Occipital lobe (tissue), 2 donors: Measurements from ENCODE around the gene RACGAP1. TPM values are rescaled to one million over a fixed set of nuclear protein-coding genes. Genes with fewer than 3 reads are reported as not detected.

Experiments
- DNase-seq: peaks from one replicate; lab custom pipeline; 2025; lab: John Stamatoyannopoulos, UW
- total RNA-seq: library from RNA; depleted of rRNA; stranded (reverse); fragments of >200 nt; gene quantifications from one replicate; pipeline ENCODE4 v1.2.3, GENCODE V29; 2014

RACGAP1 gene
- total RNA-seq, 1 donor from 2014 or later: 22.0 TPM

DNA sequence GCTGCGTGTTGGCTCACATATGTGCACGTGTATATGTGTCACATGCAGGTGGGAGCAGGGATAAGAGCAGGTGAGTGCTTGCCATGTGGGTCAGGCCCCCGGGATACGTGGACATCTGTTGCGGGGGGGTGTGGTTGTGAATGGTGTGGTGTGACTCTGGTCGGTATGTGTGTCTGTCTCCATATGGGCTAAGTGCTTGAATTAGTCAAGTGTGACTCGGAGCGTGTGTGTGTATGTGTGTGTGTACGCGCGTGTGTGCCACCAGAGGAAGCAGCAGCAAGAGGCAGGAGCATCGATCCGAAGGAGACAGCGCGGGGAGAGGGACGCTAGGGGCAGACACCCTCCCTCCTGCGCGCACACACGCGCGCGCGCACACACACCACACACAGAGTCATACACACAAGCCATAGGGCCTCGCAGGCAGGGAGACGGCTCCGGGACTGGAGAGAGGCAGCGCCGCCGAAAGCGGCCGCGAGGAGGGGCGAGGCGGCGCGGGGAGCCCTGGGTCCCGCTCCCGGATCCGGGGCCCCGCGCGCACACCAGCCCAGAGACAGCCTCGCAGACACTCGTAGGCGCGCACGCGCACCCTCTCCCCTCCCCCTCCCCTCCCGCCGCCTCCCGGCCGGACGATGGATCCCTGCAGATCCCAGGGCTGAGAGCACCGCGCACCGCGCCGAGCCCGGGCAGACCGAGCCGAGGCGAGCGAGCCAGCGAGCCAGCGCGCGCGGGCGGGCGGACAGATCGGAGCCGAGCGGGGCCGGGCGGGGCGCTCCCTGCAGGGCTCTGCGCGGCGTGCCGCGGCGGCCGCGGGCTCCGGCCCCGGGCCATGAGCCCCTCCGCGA is 31.9 kb upstream of the RACGAP1 start, which contains the start of gene ASIC1:
TSS of gene ASIC1 (plus strand) at position 597 of the 842 bp plus-strand sequence. CDS start 1,171 bp downstream, outside the sequence.
- DNase-seq: peak; percentile 77

DNA sequence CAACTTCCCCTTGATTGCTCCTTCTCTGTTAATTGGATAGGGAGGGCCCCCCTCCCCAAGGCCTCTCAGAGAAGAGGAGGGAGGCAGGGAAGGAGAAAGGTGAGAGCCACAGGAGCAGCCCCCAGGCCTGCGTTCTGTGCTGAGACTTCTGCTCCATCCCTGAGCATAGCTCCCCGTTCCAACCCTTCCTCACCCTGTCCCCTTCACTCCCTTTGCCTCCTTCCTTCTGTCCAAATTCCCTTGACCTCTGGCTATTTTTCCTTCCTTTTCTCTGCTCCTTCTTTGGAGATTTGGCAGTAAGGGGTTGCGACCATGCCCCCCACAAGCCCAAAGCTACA is 31.3 kb upstream of the RACGAP1 start:
- no peak for DNase-seq

DNA sequence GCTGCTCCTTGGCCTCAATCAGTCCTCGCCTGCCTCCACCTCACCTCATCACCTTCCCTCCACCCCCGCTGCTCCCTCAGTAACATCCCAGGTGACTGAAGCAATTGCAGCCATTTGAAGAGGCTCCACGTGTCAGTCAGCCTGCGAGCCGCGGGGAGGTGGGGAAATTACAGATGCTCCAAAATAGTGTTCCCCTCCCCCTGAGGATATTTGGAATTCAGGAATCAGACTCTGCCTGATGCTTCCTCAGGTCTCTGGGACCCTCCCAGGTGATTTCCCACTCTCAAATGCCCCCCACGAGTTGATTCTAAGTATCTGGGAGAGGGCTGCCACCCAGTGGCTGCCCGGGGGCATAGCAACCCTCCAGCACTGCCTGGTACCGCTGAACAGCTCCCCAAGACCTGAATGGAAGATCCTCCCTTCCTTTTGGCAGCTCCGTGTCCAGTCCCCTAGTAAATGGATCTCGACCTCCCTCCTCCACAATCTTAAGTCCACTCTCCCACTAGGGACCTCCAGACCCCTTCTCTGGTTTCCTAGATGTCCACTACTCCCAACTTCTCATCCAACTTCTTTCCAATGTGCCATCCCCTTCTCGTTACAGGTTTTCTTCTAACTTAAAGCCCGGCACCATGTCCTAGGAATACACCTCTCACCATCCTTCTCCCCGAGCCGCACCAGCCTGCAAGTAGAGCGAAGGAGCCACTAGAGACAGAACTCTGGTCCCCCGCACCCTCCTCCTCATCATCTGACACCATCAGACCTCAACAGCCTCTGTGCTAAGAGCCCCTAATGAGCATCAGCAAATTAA is 30.7 kb upstream of the RACGAP1 start:
- DNase-seq: peak; percentile 34

DNA sequence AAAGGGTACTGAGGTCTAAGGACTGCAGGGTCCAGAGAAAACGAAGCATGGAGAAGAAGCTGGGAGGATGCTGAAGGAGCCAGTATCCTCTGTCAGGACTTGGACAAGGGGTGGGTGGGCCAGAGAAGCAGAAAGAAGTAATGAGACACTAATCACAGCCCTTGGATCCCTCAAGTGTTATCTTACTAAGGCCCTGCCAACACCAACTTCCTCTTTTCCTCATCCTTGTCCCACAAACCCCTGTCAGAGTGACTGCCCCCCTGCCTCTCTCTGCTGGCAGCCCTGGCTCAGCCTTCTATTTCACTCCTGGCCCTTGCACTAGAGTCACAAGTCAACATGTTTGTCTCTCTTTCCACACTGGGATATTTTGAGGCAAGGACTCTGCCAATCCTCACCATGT is 28.3 kb upstream of the RACGAP1 start:
- DNase-seq: no peak

DNA sequence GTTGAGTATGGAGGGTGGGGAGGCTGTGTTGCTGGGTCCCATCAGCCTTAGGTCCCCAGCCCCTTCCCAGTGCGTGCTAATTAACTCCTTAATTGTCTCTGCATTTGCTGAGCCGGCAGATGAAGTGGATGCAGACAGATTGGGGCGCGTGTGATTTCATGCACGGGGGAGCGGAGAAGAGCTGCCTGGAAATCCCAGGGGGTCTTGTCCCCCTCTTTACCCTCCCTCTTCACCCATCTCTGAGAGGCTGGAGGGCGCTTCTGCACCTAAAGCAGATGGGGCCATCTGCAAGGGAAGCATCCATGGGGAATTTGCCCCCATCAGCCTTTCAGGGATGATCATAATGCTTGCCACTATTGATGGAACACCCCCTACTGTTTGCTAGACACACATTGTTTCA is 27.7 kb upstream of the RACGAP1 start:
- DNase-seq: no peak

DNA sequence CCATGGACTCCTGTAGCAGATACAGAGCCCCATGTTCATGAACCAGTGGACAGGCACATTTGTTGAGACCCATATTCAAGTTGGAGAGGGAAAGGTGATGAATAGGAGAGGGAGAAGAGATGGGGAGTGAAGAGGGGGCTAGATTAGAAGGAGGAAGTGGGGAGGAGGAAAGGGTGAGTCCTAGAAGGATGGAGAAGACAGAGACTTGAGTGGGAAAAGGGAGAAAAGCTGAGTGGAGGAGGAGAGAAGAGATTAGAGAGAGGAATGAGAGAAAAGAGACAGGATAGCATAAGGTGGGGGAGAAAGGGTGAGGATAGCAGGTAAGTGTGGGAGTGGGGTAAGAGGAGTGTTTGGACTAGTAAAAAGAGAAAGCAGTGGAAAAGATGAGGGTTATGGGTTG is 27.2 kb upstream of the RACGAP1 start:
- DNase-seq: no peak

DNA sequence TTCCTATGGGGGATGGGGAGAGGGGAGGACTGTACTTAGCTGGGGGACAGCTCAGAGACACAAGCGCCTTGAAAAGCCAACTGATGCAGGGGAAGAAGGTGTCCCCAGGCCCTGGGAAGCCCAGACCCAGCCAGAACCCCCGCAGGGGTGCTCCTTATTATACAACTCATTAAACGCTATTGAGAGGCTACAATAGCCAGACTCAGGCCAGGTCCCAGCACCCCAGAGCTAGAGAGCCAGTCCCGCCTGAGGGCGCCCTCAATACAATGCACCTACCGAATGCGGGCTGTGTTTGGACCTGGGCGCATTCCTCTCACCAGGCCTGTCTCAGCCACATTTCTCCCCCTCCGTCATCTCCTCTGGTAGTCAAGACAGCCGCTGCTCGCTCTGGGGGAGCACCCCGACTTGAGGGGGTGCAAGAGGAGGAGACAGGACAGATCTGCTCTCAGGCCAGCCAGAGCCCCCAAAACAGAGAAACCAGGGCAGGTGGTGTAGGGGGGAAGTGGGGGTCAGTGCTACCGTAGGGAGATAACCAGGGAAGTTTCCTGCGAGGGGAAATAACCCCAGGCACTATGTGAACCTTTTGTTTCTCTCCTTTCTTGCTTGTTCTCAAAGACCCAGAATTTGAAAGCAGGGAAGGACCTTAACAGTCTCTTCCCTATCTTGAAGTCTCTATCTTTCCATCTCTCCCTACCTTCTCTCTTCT is 26.0 kb upstream of the RACGAP1 start:
- no peak for DNase-seq

DNA sequence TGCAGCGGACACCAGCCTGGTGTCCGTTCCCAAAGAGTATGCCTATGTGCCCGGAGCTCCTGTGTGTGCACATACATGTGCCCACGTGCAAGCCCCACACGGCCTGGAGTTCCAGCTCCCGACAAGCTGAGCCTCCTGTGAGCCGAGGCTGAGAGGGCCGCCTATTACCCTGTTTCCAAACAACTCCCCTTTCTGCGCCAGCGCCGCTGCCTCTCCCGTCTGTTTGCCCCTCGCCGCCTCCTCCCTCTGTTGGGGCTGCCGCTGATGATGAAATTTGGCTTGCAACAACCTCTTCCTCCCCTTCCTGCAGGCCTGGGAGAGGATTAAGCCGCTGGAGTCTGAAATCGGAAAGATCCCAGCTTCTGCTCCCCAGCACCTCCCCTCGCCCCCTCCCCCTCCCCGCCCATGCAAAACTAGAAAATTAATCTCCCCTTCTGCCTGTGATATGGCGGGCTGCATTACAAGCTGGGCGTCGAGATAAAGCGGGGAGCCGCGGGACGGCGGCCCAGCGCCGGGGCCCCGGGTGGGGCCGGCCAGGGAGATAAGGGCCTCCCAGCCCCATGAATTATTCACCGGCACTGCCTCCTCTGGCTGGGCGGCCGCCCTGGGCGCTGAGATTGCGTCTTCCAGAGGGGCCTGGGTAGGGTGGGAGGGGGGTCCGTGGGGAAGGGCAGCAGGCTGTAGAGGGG is 25.3 kb upstream of the RACGAP1 start:
- no peak for DNase-seq

DNA sequence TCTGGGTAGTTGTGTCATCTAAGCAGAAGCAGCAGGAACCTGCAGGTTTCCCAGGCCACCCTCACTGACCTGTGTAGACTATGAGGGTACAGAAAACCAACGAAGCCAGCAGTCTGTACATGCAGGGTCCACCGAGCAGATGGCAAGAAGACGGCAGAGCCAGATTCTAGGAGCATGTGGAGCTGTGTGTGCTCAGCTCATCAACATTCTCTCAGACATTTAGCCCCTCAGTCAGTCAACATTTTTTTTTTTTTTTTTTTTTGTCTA is 24.8 kb upstream of the RACGAP1 start:
- DNase-seq: no peak

DNA sequence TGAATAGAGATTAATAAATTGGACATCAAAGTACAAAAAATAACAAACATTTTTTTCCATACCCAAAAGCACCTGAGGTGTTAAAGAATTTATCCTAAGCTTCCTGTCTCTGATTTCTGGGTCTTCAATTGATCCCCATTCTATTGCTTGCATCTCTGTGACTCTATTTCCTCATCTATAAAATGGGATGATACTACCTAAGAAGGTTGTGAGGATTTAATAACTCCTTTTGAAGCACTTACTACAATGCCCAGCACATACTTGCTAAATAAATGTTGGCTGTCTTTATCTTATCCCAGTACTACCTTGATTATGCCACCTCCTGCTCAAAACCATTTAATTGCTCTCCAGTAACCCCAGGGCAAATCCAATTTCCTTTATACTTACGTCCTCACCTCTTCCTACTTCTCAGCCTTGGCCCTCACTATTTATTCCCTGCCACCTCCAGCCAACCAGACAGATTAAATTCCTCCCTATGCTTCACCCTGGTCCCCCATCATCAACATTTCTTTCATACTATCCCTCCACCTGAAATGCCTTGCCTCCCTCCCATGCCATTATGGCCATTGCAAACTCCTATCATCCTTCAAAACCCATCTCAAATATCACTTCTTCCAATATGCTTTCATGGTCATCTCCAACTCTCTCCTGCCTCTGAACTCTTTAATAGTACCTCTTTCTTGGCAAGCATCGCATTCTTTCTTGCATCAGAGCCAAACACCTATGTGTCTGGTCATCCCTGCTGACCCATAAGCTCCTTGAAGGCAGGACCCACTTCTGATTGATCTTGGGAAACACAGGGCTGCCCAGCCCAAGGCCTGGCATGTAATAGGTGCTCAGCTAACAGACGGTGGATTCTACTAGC is 24.2 kb upstream of the RACGAP1 start:
- DNase-seq: no peak

DNA sequence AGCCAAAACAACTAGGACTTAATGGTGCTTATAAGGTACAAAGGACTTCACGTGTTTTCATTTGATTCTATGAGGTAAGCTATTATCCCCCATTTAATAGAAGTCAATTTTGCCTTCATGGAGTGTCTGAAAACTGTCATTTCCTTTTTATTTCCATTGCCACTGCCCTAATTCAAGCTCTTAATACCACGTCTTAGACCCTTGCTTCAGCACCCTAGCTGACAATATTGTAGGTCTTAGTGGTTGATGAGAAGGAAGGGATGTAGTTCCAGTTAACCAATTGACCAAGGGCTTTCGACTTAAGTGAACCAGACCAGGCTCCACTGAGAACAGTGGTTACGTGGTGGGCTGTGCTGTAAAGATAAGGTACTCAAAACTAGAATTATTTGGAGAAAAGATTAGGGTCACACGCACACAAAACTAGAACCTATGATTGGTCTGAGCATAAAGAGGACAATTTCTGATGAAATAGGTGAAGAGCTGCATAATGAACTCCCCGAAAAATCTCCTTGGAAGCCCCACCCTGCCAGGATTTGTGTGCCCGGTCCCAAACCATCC is 22.5 kb upstream of the RACGAP1 start:
- no peak for DNase-seq

DNA sequence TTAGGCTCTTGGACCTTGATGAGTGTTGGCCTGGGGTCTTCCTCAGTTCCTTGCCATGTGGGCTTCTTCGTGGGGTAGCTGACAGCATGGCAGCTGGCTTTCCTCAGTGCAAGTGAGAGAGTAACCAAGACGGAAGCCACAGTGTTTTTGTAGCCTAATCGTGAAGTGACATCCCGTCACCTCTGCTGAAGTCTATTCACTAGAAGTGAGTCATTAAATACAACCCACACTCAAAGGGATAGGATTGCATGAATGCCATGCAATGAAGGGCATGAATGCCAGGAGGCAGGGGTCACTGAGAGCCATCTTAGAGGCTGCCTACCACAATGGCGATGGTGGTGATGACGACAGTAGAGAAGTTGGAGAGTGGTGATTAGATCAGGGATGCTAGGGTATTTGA is 18.6 kb upstream of the RACGAP1 start:
- no peak for DNase-seq

DNA sequence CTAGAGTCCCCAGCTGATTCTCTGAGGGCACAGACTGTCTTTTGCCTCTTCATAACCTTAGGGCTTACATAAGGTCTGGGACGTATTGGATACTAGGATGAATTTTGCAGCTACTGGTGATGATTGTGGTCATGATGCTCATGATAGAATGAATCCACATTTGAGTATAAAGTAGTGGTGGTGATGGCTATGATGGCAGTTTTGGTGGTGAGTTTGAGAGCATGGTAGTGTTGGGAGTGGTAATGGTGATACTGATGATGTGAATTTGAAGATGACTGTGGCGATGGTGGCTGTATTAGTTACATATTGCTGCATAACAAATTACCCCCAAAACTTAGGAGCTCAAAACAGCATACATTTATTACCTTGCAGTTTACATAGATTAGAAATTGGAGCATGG is 18.0 kb upstream of the RACGAP1 start:
- DNase-seq: no peak

DNA sequence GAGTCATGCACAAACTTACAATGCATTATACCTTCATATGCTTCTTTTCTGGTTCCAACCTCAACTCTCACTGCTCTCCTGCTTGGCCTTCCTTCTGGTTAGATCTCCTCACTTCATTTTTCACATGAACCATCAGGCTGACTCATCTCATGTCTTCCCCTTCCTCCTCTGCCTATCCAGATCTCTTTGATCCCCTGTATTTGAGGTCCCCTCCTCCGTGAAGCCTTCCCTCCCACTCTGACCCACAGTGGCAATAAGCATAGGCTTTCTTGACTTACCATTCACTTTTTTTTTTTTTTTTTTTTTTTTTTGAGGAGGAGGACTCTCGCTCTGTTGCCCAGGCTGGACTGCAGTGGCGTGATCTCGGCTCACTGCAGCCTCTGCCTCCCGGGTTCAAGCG is 17.4 kb upstream of the RACGAP1 start:
- no peak for DNase-seq

DNA sequence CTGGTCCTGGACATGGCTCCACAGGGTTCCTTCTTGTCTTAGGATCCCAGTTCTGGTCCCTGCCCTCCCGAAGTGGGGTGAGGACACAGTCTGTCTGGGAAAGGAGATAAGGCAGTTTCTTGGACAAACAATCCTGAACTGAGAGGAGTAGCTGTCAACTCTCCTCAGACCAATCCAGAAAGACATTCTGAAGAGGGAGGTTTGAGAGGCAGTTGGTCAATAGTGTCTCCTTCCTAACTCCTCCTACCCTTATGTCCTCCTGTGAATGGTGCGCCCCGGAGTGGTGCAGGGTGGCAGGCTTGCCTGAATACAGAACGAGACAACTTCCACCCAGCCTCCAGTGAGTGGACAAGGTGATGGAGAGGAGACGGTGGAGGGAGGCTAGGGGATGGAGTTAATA is 16.7 kb upstream of the RACGAP1 start:
- DNase-seq: no peak

DNA sequence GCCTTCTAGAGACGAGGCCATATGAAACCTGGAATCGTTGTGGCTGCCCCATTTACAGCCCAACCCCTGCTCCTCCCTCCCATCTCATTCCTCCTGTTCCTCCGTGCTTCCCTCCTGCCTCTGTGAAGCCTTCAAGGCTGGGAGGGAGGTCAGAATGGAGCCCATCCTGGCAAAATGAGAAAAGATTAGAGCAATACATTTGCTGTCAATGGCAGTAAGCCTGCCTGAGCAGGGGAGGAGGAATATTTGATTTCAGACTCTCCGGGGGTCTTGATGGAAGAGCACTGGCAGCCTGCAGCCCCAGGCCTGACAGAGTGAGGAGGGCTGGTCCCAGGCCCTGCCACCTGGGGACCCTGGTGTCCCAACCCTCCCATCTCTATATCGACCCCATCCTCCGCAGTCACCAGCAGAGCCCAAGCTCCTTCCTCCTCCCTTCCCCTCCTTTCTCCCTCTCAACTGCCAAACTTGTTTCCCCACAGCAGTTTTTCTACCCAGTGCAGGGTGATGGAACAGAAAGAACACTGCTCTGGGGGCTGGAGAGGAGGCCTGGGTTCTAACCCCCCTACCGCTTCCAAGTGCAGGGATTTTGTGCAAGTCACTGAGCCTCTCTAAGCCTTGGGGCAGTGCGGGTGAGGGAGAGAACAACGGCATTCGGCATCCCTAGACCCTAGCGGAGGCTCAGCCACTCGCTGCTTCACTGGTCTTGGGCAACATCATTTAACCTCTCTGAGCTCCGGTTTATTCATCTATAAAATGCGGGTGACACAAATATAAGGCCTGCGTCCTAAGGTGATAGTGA is 16.0 kb upstream of the RACGAP1 start:
- no peak for DNase-seq

DNA sequence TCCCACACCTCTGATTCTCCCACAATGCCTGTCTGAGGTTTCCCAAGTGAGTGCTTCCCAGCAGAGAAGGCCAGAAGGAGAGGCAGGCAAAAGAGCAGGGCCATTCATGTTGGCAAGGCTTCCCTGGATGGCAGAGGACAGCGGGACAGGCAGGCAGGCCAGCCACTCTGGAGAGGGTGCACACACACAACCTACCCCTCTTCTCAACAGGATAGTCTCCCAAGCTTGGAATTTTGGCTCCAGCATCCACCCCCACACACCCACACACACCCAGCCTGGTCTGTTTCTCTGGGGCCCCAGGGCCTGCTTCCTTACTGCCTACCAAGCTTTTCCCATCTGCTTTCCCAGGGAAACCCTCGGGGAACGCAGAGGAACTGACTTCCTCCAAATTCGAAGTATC is 15.4 kb upstream of the RACGAP1 start:
- DNase-seq: no peak

DNA sequence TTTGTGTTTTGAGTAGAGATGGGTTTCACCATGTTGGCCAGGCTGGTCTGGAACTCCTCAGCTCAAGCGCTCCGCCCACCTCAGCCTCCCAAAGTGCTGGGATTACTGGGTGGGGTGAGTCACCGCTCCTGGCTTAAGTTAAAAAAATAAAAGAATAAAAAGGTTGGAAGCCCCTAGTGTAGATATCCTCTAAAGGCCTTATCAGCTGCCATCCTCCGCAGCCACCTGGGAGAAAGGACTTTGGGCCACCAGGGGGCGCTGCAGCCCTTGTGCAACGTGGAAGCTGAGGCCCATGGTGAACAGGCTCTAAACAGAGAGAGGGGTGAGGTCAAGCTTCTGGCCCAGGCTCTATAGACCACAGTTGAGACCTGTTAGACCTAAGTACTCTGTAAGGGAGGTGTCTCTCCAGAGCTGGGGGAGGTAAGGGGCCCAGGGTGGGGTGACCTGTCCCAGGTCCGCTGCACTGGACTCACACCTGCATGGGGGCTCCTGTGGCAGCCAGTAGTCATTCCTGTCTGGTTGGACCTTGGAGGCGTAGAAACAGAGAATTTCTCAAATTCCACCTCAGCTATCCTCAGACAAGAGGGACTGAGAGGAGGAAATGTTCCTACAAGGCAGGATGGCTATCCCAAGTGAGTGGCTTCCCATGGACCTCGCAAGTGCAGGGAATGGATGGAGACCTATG is 14.0 kb upstream of the RACGAP1 start:
- peak; percentile 49 for DNase-seq

DNA sequence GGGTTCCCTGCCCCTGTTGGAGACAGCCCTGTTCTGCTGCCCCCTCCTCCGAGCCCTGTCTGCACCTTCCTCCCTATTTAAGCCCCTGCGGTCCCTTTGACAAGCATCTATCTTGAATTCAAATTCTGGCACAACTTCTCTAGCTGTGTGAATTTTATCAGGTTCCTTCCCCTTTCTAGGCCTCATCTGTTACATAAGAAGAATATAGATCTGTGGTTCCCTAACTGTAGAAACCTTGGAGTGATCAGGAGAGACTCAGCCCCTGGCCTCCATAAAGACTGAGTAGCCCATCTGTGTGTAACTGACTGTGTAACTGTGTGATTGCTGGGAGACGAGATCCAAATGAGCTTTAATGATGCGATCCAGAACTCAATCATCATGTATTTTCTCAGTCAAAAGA is 13.0 kb upstream of the RACGAP1 start:
- no peak for DNase-seq
